ENCODE data around the gene GHR.

DNA sequence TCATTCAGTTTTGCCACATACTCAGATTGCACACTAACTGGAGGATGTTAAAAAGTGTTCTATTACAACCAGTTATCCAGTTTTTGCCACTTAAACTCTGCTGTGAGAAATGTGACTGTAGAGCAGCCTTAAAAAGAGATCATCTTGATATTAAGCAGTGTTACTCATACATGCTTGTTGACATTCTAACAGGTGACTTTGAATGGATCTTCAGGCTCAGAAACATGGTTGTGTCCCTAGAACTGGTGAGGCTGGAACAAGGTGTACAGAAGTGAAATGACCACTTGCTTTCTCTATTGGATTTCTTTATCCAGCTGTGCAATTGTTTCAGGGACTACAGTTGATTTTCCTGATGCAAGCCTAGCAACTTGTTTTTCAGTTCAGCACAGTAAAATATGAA, 167.3 kb downstream of the GHR start:
- TF ChIP-seq, protein P1, sequence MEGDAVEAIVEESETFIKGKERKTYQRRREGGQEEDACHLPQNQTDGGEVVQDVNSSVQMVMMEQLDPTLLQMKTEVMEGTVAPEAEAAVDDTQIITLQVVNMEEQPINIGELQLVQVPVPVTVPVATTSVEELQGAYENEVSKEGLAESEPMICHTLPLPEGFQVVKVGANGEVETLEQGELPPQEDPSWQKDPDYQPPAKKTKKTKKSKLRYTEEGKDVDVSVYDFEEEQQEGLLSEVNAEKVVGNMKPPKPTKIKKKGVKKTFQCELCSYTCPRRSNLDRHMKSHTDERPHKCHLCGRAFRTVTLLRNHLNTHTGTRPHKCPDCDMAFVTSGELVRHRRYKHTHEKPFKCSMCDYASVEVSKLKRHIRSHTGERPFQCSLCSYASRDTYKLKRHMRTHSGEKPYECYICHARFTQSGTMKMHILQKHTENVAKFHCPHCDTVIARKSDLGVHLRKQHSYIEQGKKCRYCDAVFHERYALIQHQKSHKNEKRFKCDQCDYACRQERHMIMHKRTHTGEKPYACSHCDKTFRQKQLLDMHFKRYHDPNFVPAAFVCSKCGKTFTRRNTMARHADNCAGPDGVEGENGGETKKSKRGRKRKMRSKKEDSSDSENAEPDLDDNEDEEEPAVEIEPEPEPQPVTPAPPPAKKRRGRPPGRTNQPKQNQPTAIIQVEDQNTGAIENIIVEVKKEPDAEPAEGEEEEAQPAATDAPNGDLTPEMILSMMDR (IDR thresholded peaks at IDR 0.05): no peak
- no peak for TF ChIP-seq POLR2A (IDR thresholded peaks at IDR 0.05)
